Measurements from ENCODE around the gene ID4.
"Not testable (repeated sequence)": the region's sequence is repeated elsewhere in the genome, so short reads cannot be mapped to it uniquely, and the experiment has no call there.

ID4 gene

GRCh38 chr6:19851241-19852089, 14.3 kb downstream of the ID4 start:
- no peaks in the 10 kb centered on the region for H3F3A ChIP-seq (ENCODE audit: low read depth)
- no peak overlapping the region for H3K4me2 ChIP-seq (ENCODE audit: low read depth, low read length, poor library complexity, severe bottlenecking)
- H3K4me3 ChIP-seq (ENCODE audit: low read length, poor library complexity, severe bottlenecking): no peak overlapping the region

GRCh38 chr6:19852090-19852457, 14.9 kb downstream of the ID4 start:
- no peaks in the 10 kb centered on the region for H3F3A ChIP-seq (ENCODE audit: low read depth)
- no peaks in the 10 kb centered on the region for H3K79me2 ChIP-seq (ENCODE audit: insufficient read depth, low read length)
- H3K27me3 ChIP-seq (ENCODE audit: insufficient read depth, low read length, poor library complexity, severe bottlenecking): no peaks in the 10 kb centered on the region
- no peak overlapping the region for H2AFZ ChIP-seq (ENCODE audit: low read length)
- no peak overlapping the region for H3K9ac ChIP-seq (ENCODE audit: low read depth, low read length, poor library complexity, severe bottlenecking)
- no peak for TF ChIP-seq EZH2phosphoT487 (IDR thresholded peaks at IDR 0.05; ENCODE audit: borderline replicate concordance)
- TF ChIP-seq CTCF (conservative IDR thresholded peaks at IDR 0.05; ENCODE audit: low read length): no peak
- no peak overlapping the region for H3K4me3 ChIP-seq (ENCODE audit: low read length, poor library complexity, severe bottlenecking)
- H3K4me1 ChIP-seq (ENCODE audit: insufficient read depth, low read length, poor library complexity, severe bottlenecking): no peaks in the 10 kb centered on the region
- no peak overlapping the region for H3K4me2 ChIP-seq (ENCODE audit: low read depth, low read length, poor library complexity, severe bottlenecking)
- no peaks in the 10 kb centered on the region for H3K9me3 ChIP-seq (ENCODE audit: insufficient read depth, low read depth, low read length)
- no peaks in the 10 kb centered on the region for H3K9me2 ChIP-seq (replicated peaks; ENCODE audit: low read depth, low read length)
- no peaks in the 10 kb centered on the region for H3K36me3 ChIP-seq (ENCODE audit: insufficient read depth, low read length)
- H4K20me1 ChIP-seq (ENCODE audit: insufficient read depth, low read length, poor library complexity, severe bottlenecking): no peaks in the 10 kb centered on the region

More at GRCh38 chr6:19851241-19852089, 14.3 kb downstream of the ID4 start:
- Histone ChIP-seq H3K36me3 (ENCODE audit: insufficient read depth, low read length) (no peaks in the 10 kb centered on the region), H3K4me1 (ENCODE audit: insufficient read depth, low read length, poor library complexity, severe bottlenecking) (no peaks in the 10 kb centered on the region), H3K9ac (ENCODE audit: low read depth, low read length, poor library complexity, severe bottlenecking) (no peak overlapping the region), H3K27me3 (ENCODE audit: insufficient read depth, low read length, poor library complexity, severe bottlenecking) (no peaks in the 10 kb centered on the region), H2AFZ (ENCODE audit: low read length) (no peak overlapping the region), H3K9me3 (ENCODE audit: insufficient read depth, low read depth, low read length) (no peaks in the 10 kb centered on the region), H3K9me2 (replicated peaks; ENCODE audit: low read depth, low read length) (no peaks in the 10 kb centered on the region), H4K20me1 (ENCODE audit: insufficient read depth, low read length, poor library complexity, severe bottlenecking) (no peaks in the 10 kb centered on the region), H3K79me2 (ENCODE audit: insufficient read depth, low read length) (no peaks in the 10 kb centered on the region)
- peak; percentile 78 for TF ChIP-seq CTCF (conservative IDR thresholded peaks at IDR 0.05; ENCODE audit: low read length)
- TF ChIP-seq EZH2phosphoT487 (IDR thresholded peaks at IDR 0.05; ENCODE audit: borderline replicate concordance): no peak

GRCh38 chr6:19852927-19853326, 15.8 kb downstream of the ID4 start:
- Histone ChIP-seq H3K4me1 (ENCODE audit: insufficient read depth, low read length, poor library complexity, severe bottlenecking) (no peaks in the 10 kb centered on the region), H3K9me2 (replicated peaks; ENCODE audit: low read depth, low read length) (no peaks in the 10 kb centered on the region), H3K4me2 (ENCODE audit: low read depth, low read length, poor library complexity, severe bottlenecking) (no peak overlapping the region), H3K4me3 (ENCODE audit: low read length, poor library complexity, severe bottlenecking) (no peak overlapping the region), H3K27me3 (ENCODE audit: insufficient read depth, low read length, poor library complexity, severe bottlenecking) (no peaks in the 10 kb centered on the region), H3K79me2 (ENCODE audit: insufficient read depth, low read length) (no peaks in the 10 kb centered on the region), H2AFZ (ENCODE audit: low read length) (no peak overlapping the region), H3K9ac (ENCODE audit: low read depth, low read length, poor library complexity, severe bottlenecking) (no peak overlapping the region), H3K9me3 (ENCODE audit: insufficient read depth, low read depth, low read length) (no peaks in the 10 kb centered on the region), H4K20me1 (ENCODE audit: insufficient read depth, low read length, poor library complexity, severe bottlenecking) (no peaks in the 10 kb centered on the region), H3K36me3 (ENCODE audit: insufficient read depth, low read length) (no peaks in the 10 kb centered on the region), H3F3A (ENCODE audit: low read depth) (no peaks in the 10 kb centered on the region)
- TF ChIP-seq EZH2phosphoT487 (IDR thresholded peaks at IDR 0.05; ENCODE audit: borderline replicate concordance): no peak
- no peak for TF ChIP-seq CTCF (conservative IDR thresholded peaks at IDR 0.05; ENCODE audit: low read length)

- H2AFZ ChIP-seq (ENCODE audit: low read length); H3K4me1 ChIP-seq (ENCODE audit: insufficient read depth, low read length, poor library complexity, severe bottlenecking); H4K20me1 ChIP-seq (ENCODE audit: insufficient read depth, low read length, poor library complexity, severe bottlenecking); H3F3A ChIP-seq (ENCODE audit: low read depth); H3K27me3 ChIP-seq (ENCODE audit: insufficient read depth, low read length, poor library complexity, severe bottlenecking); H3K79me2 ChIP-seq (ENCODE audit: insufficient read depth, low read length); H3K9ac ChIP-seq (ENCODE audit: low read depth, low read length, poor library complexity, severe bottlenecking); H3K36me3 ChIP-seq (ENCODE audit: insufficient read depth, low read length); H3K9me2 ChIP-seq (replicated peaks; ENCODE audit: low read depth, low read length); H3K9me3 ChIP-seq (ENCODE audit: insufficient read depth, low read depth, low read length); H3K4me3 ChIP-seq (ENCODE audit: low read length, poor library complexity, severe bottlenecking); H3K4me2 ChIP-seq (ENCODE audit: low read depth, low read length, poor library complexity, severe bottlenecking): not testable (repeated sequence)
Measured at GRCh38 chr6:19854421-19855015, 17.3 kb downstream of the ID4 start.

Data from Loucy (cell line).